ENCODE results near the gene PLXDC2.

PLXDC2 gene

GRCh38 chr10:20058135-20058534 lies 241.9 kb downstream of the PLXDC2 start:
- no peak overlapping the region for H3K9ac ChIP-seq (ENCODE audit: low read length)

GRCh38 chr10:20059084-20059835 lies 243.0 kb downstream of the PLXDC2 start:
- H3K4me3 ChIP-seq (ENCODE audit: low read depth, low read length, poor library complexity, severe bottlenecking): no peak overlapping the region
- H3K9me3 ChIP-seq (ENCODE audit: low read length): no peaks in the 10 kb centered on the region
- H4K20me1 ChIP-seq (ENCODE audit: insufficient read depth, low read length): no peaks in the 10 kb centered on the region

More at GRCh38 chr10:20058135-20058534, 241.9 kb downstream of the PLXDC2 start:
- TF ChIP-seq EZH2 (IDR thresholded peaks at IDR 0.05; ENCODE audit: borderline replicate concordance, low read length): no peak
- TF ChIP-seq CTCF (IDR thresholded peaks at IDR 0.05; ENCODE audit: low read length): no peak
- Histone ChIP-seq H3F3A (ENCODE audit: insufficient read depth, low read length) (no peaks in the 10 kb centered on the region), H3K4me1 (ENCODE audit: insufficient read depth, low read length, severe bottlenecking) (no peaks in the 10 kb centered on the region), H3K4me3 (ENCODE audit: low read depth, low read length, poor library complexity, severe bottlenecking) (no peak overlapping the region), H3K79me2 (ENCODE audit: insufficient read depth, low read length) (no peaks in the 10 kb centered on the region), H3K9me2 (ENCODE audit: low read depth, low read length) (no peaks in the 10 kb centered on the region), H3K4me2 (ENCODE audit: low read length) (no peak overlapping the region), H4K20me1 (ENCODE audit: insufficient read depth, low read length) (no peaks in the 10 kb centered on the region), H3K27me3 (ENCODE audit: insufficient read depth, low read length) (no peaks in the 10 kb centered on the region), H3K27ac (ENCODE audit: low read depth, low read length, poor library complexity, severe bottlenecking) (no peak overlapping the region), H3K9me3 (ENCODE audit: low read length) (no peaks in the 10 kb centered on the region), H3K36me3 (ENCODE audit: insufficient read depth, low read length) (no peaks in the 10 kb centered on the region), H2AFZ (ENCODE audit: low read length) (no peak overlapping the region)

GRCh38 chr10:20065814-20066213 lies 249.6 kb downstream of the PLXDC2 start:
- Histone ChIP-seq H3K36me3 (ENCODE audit: insufficient read depth, low read length) (no peaks in the 10 kb centered on the region), H4K20me1 (ENCODE audit: insufficient read depth, low read length) (no peaks in the 10 kb centered on the region), H3K27ac (ENCODE audit: low read depth, low read length, poor library complexity, severe bottlenecking) (no peak overlapping the region), H3K9me3 (ENCODE audit: low read length) (no peaks in the 10 kb centered on the region), H3K27me3 (ENCODE audit: insufficient read depth, low read length) (no peaks in the 10 kb centered on the region), H3K4me3 (ENCODE audit: low read depth, low read length, poor library complexity, severe bottlenecking) (no peak overlapping the region), H3K4me1 (ENCODE audit: insufficient read depth, low read length, severe bottlenecking) (no peaks in the 10 kb centered on the region), H3K9ac (ENCODE audit: low read length) (no peak overlapping the region), H3K9me2 (ENCODE audit: low read depth, low read length) (no peaks in the 10 kb centered on the region), H3K4me2 (ENCODE audit: low read length) (no peak overlapping the region), H3F3A (ENCODE audit: insufficient read depth, low read length) (no peaks in the 10 kb centered on the region), H2AFZ (ENCODE audit: low read length) (no peak overlapping the region), H3K79me2 (ENCODE audit: insufficient read depth, low read length) (no peaks in the 10 kb centered on the region)
- TF ChIP-seq EZH2 (IDR thresholded peaks at IDR 0.05; ENCODE audit: borderline replicate concordance, low read length) (no peak), CTCF (IDR thresholded peaks at IDR 0.05; ENCODE audit: low read length) (no peak)

More at GRCh38 chr10:20059084-20059835, 243.0 kb downstream of the PLXDC2 start:
- H3F3A ChIP-seq (ENCODE audit: insufficient read depth, low read length): no peaks in the 10 kb centered on the region
- no peak overlapping the region for H3K4me2 ChIP-seq (ENCODE audit: low read length)
- no peak overlapping the region for H3K9ac ChIP-seq (ENCODE audit: low read length)
- H3K9me2 ChIP-seq (ENCODE audit: low read depth, low read length): no peaks in the 10 kb centered on the region
- no peaks in the 10 kb centered on the region for H3K27me3 ChIP-seq (ENCODE audit: insufficient read depth, low read length)
- TF ChIP-seq CTCF (IDR thresholded peaks at IDR 0.05; ENCODE audit: low read length) (no peak), EZH2 (IDR thresholded peaks at IDR 0.05; ENCODE audit: borderline replicate concordance, low read length) (no peak)
- no peak overlapping the region for H2AFZ ChIP-seq (ENCODE audit: low read length)
- H3K79me2 ChIP-seq (ENCODE audit: insufficient read depth, low read length): no peaks in the 10 kb centered on the region
- no peak overlapping the region for H3K27ac ChIP-seq (ENCODE audit: low read depth, low read length, poor library complexity, severe bottlenecking)
- no peaks in the 10 kb centered on the region for H3K36me3 ChIP-seq (ENCODE audit: insufficient read depth, low read length)
- no peaks in the 10 kb centered on the region for H3K4me1 ChIP-seq (ENCODE audit: insufficient read depth, low read length, severe bottlenecking)
